ENCODE measurements around the gene ST8SIA6. TPM values are rescaled to one million over a fixed set of nuclear protein-coding genes. Genes with fewer than 3 reads are reported as not detected.

Gene ST8SIA6
- total RNA-seq, 1 donor from 2014 or later: 1.7 TPM

GRCh38 chr10:17381502-17382142 lies 72.8 kb downstream of the ST8SIA6 start:
- Mint-ChIP-seq H3K4me3 (ENCODE audit: unreplicated experiment) (no peak overlapping the region), H3K9me3 (ENCODE audit: unreplicated experiment) (no peaks in the 10 kb centered on the region), H3K27me3 (ENCODE audit: unreplicated experiment) (peaks cover 2% of the 10 kb centered on the region), H3K36me3 (ENCODE audit: low read depth, unreplicated experiment) (no peaks in the 10 kb centered on the region), H3K27ac (ENCODE audit: unreplicated experiment) (no peak overlapping the region), H3K4me1 (ENCODE audit: unreplicated experiment) (peaks cover 18% of the 10 kb centered on the region)
- no peak for TF ChIP-seq CTCF (IDR thresholded peaks at IDR 0.05; ENCODE audit: unreplicated experiment)
- no peak for DNase-seq (ENCODE audit: low spot score)

GRCh38 chr10:17380888-17381287 lies 73.5 kb downstream of the ST8SIA6 start:
- Mint-ChIP-seq H3K27me3 (ENCODE audit: unreplicated experiment) (peaks cover 2% of the 10 kb centered on the region), H3K36me3 (ENCODE audit: low read depth, unreplicated experiment) (no peaks in the 10 kb centered on the region), H3K9me3 (ENCODE audit: unreplicated experiment) (no peaks in the 10 kb centered on the region), H3K4me1 (ENCODE audit: unreplicated experiment) (peaks cover 18% of the 10 kb centered on the region), H3K4me3 (ENCODE audit: unreplicated experiment) (no peak overlapping the region), H3K27ac (ENCODE audit: unreplicated experiment) (no peak overlapping the region)
- DNase-seq (ENCODE audit: low spot score): no peak
- TF ChIP-seq CTCF (IDR thresholded peaks at IDR 0.05; ENCODE audit: unreplicated experiment): no peak

GRCh38 chr10:17380016-17380415 lies 74.4 kb downstream of the ST8SIA6 start:
- Mint-ChIP-seq H3K9me3 (ENCODE audit: unreplicated experiment) (no peaks in the 10 kb centered on the region), H3K4me1 (ENCODE audit: unreplicated experiment) (peaks cover 13% of the 10 kb centered on the region), H3K4me3 (ENCODE audit: unreplicated experiment) (no peak overlapping the region), H3K27me3 (ENCODE audit: unreplicated experiment) (peaks cover 2% of the 10 kb centered on the region), H3K36me3 (ENCODE audit: low read depth, unreplicated experiment) (no peaks in the 10 kb centered on the region), H3K27ac (ENCODE audit: unreplicated experiment) (no peak overlapping the region)
- TF ChIP-seq CTCF (IDR thresholded peaks at IDR 0.05; ENCODE audit: unreplicated experiment): no peak
- no peak for DNase-seq (ENCODE audit: low spot score)

- no peak for TF ChIP-seq CTCF (IDR thresholded peaks at IDR 0.05; ENCODE audit: unreplicated experiment)
- Mint-ChIP-seq H3K4me1 (ENCODE audit: unreplicated experiment) (peaks cover 13% of the 10 kb centered on the region), H3K27ac (ENCODE audit: unreplicated experiment) (no peak overlapping the region), H3K4me3 (ENCODE audit: unreplicated experiment) (no peak overlapping the region), H3K27me3 (ENCODE audit: unreplicated experiment) (peaks cover 2% of the 10 kb centered on the region), H3K9me3 (ENCODE audit: unreplicated experiment) (no peaks in the 10 kb centered on the region), H3K36me3 (ENCODE audit: low read depth, unreplicated experiment) (no peaks in the 10 kb centered on the region)
- DNase-seq (ENCODE audit: low spot score): no peak
Observed at GRCh38 chr10:17379151-17379690, 75.2 kb downstream of the ST8SIA6 start.

- H3K36me3 Mint-ChIP-seq (ENCODE audit: low read depth, unreplicated experiment): no peaks in the 10 kb centered on the region
- TF ChIP-seq CTCF (IDR thresholded peaks at IDR 0.05; ENCODE audit: unreplicated experiment): peak; percentile 79
- peaks cover 2% of the 10 kb centered on the region for H3K27me3 Mint-ChIP-seq (ENCODE audit: unreplicated experiment)
- H3K27ac Mint-ChIP-seq (ENCODE audit: unreplicated experiment): no peak overlapping the region
- H3K4me1 Mint-ChIP-seq (ENCODE audit: unreplicated experiment): peaks cover 13% of the 10 kb centered on the region
- DNase-seq (ENCODE audit: low spot score): peak; percentile 56
- H3K4me3 Mint-ChIP-seq (ENCODE audit: unreplicated experiment): no peak overlapping the region
- H3K9me3 Mint-ChIP-seq (ENCODE audit: unreplicated experiment): no peaks in the 10 kb centered on the region
Observed at GRCh38 chr10:17375936-17376584, 78.3 kb downstream of the ST8SIA6 start.

Data from endothelial cell (in vitro differentiated cells).